Stimulated activated memory B cell treated with anti-CD40 and anti-IgM and Interleukin-4, amounts not matched to agents 10 μg/mL and 1 μg/mL and 100 μg/mL, for 72 hours (primary cell): ENCODE measurements around the gene OAT.
A peak's percentile ranks its signal among the peaks of the same experiment; 100 is the strongest.
"Not testable (repeated sequence)": the region's sequence is repeated elsewhere in the genome, so short reads cannot be mapped to it uniquely, and the experiment has no call there.

Experiments
- ATAC-seq: fragments of 150-1000 bp; cut with Tn5 transposase; 2 replicates; pipeline ENCODE4 v1.10.0; 2021
- H3K27ac Mint-ChIP-seq: one replicate; pipeline ENCODE4 v1.8.0; 2022; ENCODE audit warnings: mild to moderate bottlenecking, mixed read lengths
- H3K27me3 Mint-ChIP-seq: one replicate; pipeline ENCODE4 v1.8.0; 2022; ENCODE audit warnings: mixed read lengths
- H3K36me3 Mint-ChIP-seq: one replicate; pipeline ENCODE4 v1.8.0; 2022; ENCODE audit warnings: mixed read lengths
- H3K4me1 Mint-ChIP-seq: one replicate; pipeline ENCODE4 v1.8.0; 2022; ENCODE audit warnings: mixed read lengths
- H3K4me3 Mint-ChIP-seq: one replicate; pipeline ENCODE4 v1.8.0; 2022; ENCODE audit warnings: mild to moderate bottlenecking, moderate library complexity, mixed read lengths
- H3K9me3 Mint-ChIP-seq: one replicate; pipeline ENCODE4 v1.8.0; 2022; ENCODE audit warnings: mixed read lengths

OAT gene

GRCh38 chr10:124451276-124451675 is 32.6 kb upstream of the OAT start:
- no peaks in the 10 kb centered on the region for H3K36me3 Mint-ChIP-seq
- peaks cover 32% of the 10 kb centered on the region for H3K4me1 Mint-ChIP-seq
- peaks cover 95% of the 10 kb centered on the region for H3K27me3 Mint-ChIP-seq
- H3K9me3 Mint-ChIP-seq = no peaks in the 10 kb centered on the region
- no peak for ATAC-seq
- H3K27ac Mint-ChIP-seq = no peak overlapping the region
- no peak overlapping the region for H3K4me3 Mint-ChIP-seq

- Mint-ChIP-seq H3K27ac (no peak overlapping the region), H3K36me3 (no peaks in the 10 kb centered on the region), H3K4me3 (peak overlapping the region; percentile 30), H3K4me1 (peaks cover 32% of the 10 kb centered on the region), H3K9me3 (no peaks in the 10 kb centered on the region), H3K27me3 (peaks cover 91% of the 10 kb centered on the region)
- no peak for ATAC-seq
Observed at GRCh38 chr10:124450783-124451057, 32.0 kb upstream of the OAT start.

GRCh38 chr10:124450012-124450782 is 31.5 kb upstream of the OAT start, which contains the start of gene NKX1-2:
Gene NKX1-2 (minus strand): TSS chr10:124450035. CDS start chr10:124449943, 92 bp downstream.
- H3K36me3 Mint-ChIP-seq = no peaks in the 10 kb centered on the region
- H3K4me3 Mint-ChIP-seq = peak within 1 kb of the TSS; percentile 38
- no peak for ATAC-seq
- H3K9me3 Mint-ChIP-seq = no peaks in the 10 kb centered on the region
- H3K27ac Mint-ChIP-seq = no peak within 1 kb of the TSS
- H3K4me1 Mint-ChIP-seq = peaks cover 32% of the 10 kb centered on the region
- peaks cover 86% of the 10 kb centered on the region for H3K27me3 Mint-ChIP-seq

DNA sequence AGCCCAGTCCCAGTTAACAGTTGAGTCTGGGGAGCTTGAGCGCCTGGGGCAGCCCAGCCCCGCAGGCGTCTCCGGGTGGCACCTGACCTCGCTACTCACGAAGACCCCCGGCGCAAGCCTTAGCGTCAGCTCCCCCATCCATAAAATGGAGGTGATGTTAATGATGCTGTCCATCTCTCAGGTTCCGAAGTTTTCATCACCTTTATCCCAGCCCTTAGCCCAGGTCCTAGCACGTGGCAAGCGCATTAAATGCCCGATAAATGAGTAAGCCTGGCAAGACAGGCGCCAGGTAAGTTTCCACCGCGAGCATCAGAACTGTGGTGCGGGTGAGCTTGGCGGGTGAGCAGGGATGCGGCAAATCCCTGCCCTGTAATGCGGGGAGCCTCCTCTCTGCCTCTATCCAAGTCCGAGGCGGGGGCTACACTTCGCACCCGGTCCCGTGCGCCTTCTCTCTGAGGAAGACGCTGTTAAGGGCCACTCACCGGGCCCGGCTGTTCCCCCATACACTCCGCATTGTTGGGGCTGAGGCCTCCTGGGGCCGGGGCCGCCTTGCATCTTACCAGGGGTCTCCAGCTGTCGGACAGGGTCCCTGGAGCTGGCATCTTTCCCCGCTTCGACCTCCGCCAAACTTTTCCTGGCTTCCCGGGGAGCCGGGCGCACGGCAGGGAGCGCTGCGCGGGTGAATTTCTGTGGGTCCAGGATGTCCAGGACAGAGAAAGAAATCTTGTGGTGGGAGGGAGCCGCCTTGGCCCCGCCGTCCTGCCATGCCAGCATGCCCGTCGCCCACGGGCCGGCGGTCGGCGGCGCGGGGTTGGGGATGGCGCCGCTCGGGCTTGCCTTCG is 30.7 kb upstream of the OAT start:
- Mint-ChIP-seq H3K4me3 (peak overlapping the region; percentile 38), H3K27ac (no peak overlapping the region), H3K27me3 (peaks cover 78% of the 10 kb centered on the region), H3K36me3 (no peaks in the 10 kb centered on the region), H3K4me1 (peaks cover 32% of the 10 kb centered on the region), H3K9me3 (no peaks in the 10 kb centered on the region)
- no peak for ATAC-seq

DNA sequence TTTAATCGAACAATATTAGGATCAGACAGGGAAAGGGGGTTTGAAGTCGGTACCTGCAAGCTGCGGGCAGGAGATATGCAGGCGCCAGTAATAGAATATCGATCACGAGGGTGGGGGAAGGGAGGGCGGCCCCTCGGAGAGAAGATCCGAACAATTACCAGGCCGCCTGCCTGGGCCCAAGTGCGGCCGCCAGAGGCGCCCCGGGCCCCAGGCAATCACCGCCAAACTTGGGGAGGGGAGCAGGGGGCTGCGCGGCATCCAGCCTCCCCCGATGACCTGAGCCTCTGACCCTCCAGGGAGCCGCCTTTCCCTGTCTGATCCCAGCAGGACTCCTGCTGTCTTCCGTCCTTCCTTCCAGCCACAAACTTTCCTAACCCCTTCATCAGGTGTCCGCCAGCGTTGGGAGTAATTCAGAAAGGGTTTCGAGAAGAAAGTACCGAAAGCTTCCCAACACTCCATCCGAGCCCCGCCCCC is 30.0 kb upstream of the OAT start:
- Mint-ChIP-seq H3K4me1 (peaks cover 32% of the 10 kb centered on the region), H3K27ac (no peak overlapping the region), H3K4me3 (peak overlapping the region; percentile 38), H3K27me3 (peaks cover 71% of the 10 kb centered on the region), H3K9me3 (no peaks in the 10 kb centered on the region), H3K36me3 (no peaks in the 10 kb centered on the region)
- ATAC-seq = no peak

GRCh38 chr10:124447751-124448466 is 29.2 kb upstream of the OAT start:
- no peaks in the 10 kb centered on the region for H3K36me3 Mint-ChIP-seq
- peak overlapping the region; percentile 51 for H3K4me3 Mint-ChIP-seq
- H3K27me3 Mint-ChIP-seq = peaks cover 64% of the 10 kb centered on the region
- H3K27ac Mint-ChIP-seq = no peak overlapping the region
- H3K9me3 Mint-ChIP-seq = no peaks in the 10 kb centered on the region
- no peak for ATAC-seq
- H3K4me1 Mint-ChIP-seq = peaks cover 32% of the 10 kb centered on the region

- ATAC-seq = no peak
- Mint-ChIP-seq H3K4me1 (peaks cover 32% of the 10 kb centered on the region), H3K36me3 (no peaks in the 10 kb centered on the region), H3K27ac (no peak overlapping the region), H3K4me3 (peak overlapping the region; percentile 36), H3K9me3 (no peaks in the 10 kb centered on the region), H3K27me3 (peaks cover 64% of the 10 kb centered on the region)
Observed at GRCh38 chr10:124446830-124447750, 28.4 kb upstream of the OAT start.

DNA sequence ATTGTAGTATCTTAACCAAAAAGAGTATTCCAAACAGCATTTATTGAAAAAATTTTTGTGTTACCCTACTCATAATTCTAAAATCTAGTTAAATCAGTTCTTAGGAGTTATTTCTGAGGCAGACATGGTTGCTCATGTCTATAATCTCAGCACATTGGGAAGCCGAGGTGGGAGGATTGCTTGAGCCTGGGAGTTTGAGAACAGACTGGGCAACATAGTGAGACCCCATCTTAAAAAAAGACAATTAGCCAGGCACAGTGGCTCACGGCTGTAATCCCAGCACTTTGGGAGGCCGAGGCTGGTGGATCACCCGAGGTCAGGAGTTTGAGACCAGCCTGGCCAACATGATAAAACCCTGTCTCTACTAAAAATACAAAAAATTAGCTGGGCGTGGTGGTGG is 23.0 kb upstream of the OAT start:
- not testable (repeated sequence) for ATAC-seq, H3K27ac Mint-ChIP-seq, H3K4me1 Mint-ChIP-seq, H3K36me3 Mint-ChIP-seq, H3K9me3 Mint-ChIP-seq, H3K4me3 Mint-ChIP-seq
- peaks cover 38% of the 10 kb centered on the region for H3K27me3 Mint-ChIP-seq

- H3K36me3 Mint-ChIP-seq = no peaks in the 10 kb centered on the region
- H3K4me3 Mint-ChIP-seq = no peak overlapping the region
- H3K9me3 Mint-ChIP-seq = no peaks in the 10 kb centered on the region
- no peak overlapping the region for H3K27ac Mint-ChIP-seq
- H3K27me3 Mint-ChIP-seq = peaks cover 35% of the 10 kb centered on the region
- H3K4me1 Mint-ChIP-seq = peaks cover 11% of the 10 kb centered on the region
- ATAC-seq = peak; percentile 36
Observed at GRCh38 chr10:124436191-124436638, 17.5 kb upstream of the OAT start.

DNA sequence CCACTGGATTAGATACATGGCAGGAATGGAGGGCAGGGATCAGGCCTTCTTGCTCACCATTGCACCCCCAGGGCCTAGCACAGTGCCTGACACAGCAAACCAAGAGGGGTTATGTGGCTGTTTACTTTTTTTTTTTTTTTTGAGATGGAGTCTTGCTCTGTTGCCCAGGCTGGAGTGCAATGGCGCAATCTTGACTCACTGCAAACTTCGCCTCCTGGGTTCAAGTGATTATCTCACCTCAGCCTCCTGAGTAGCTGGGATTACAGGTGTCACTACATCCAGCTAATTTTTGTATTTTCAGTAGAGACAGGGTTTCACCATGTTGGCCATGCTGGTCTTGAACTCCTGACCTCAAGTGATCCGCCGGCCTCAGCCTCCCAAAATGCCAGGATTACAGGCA is 17.0 kb upstream of the OAT start:
- peaks cover 11% of the 10 kb centered on the region for H3K4me1 Mint-ChIP-seq
- H3K27ac Mint-ChIP-seq, H3K4me3 Mint-ChIP-seq, ATAC-seq, H3K9me3 Mint-ChIP-seq, H3K36me3 Mint-ChIP-seq: not testable (repeated sequence)
- H3K27me3 Mint-ChIP-seq = peaks cover 34% of the 10 kb centered on the region

DNA sequence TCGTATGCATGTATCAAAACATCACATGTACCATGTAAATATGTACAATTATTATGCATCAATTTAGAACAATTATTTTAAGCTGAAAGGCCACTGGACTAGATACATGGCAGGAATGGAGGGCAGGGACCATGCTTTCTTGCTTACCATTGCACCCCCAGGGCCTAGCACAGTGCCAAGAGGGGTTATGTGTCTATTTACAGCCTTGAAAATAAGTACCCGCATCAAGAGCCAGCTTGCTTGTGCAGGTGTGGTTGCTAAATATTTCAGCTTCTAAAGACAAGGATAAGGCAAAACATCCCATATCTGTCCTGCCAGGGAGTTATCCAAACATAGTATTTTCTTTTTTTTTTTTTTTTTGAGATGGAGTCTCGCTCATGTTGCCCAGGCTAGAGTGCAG is 14.7 kb upstream of the OAT start:
- no peak for ATAC-seq
- H3K27me3 Mint-ChIP-seq = peaks cover 30% of the 10 kb centered on the region
- H3K4me1 Mint-ChIP-seq = peaks cover 7% of the 10 kb centered on the region
- no peaks in the 10 kb centered on the region for H3K9me3 Mint-ChIP-seq
- H3K27ac Mint-ChIP-seq = no peak overlapping the region
- no peak overlapping the region for H3K4me3 Mint-ChIP-seq
- no peaks in the 10 kb centered on the region for H3K36me3 Mint-ChIP-seq

- Mint-ChIP-seq H3K36me3 (no peaks in the 10 kb centered on the region), H3K27me3 (peaks cover 25% of the 10 kb centered on the region), H3K4me1 (no peaks in the 10 kb centered on the region), H3K4me3 (no peak overlapping the region), H3K9me3 (no peaks in the 10 kb centered on the region), H3K27ac (no peak overlapping the region)
- no peak for ATAC-seq
Observed at GRCh38 chr10:124430077-124430476, 11.4 kb upstream of the OAT start.

DNA sequence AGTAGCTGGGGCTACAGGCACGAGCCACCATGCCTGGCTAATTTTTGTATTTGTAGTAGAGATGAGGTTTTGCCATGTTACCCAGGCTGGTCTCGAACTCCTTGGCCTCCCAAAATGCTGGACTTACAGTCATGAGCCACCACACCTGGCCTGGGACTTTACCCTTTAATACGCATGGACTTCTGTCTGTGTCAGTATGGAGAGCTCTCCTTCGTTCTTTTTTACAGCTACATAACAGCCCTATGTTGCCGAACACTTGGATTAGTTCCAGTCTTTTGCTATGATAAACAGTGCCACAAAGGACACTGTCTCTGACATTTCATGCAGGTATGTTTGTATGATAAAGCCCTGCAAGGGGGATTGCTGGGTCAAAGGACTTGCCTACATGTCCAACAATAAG is 10.9 kb upstream of the OAT start:
- Mint-ChIP-seq H3K36me3 (no peaks in the 10 kb centered on the region), H3K4me1 (no peaks in the 10 kb centered on the region), H3K27me3 (peaks cover 26% of the 10 kb centered on the region), H3K4me3 (no peak overlapping the region), H3K9me3 (no peaks in the 10 kb centered on the region), H3K27ac (no peak overlapping the region)
- no peak for ATAC-seq

DNA sequence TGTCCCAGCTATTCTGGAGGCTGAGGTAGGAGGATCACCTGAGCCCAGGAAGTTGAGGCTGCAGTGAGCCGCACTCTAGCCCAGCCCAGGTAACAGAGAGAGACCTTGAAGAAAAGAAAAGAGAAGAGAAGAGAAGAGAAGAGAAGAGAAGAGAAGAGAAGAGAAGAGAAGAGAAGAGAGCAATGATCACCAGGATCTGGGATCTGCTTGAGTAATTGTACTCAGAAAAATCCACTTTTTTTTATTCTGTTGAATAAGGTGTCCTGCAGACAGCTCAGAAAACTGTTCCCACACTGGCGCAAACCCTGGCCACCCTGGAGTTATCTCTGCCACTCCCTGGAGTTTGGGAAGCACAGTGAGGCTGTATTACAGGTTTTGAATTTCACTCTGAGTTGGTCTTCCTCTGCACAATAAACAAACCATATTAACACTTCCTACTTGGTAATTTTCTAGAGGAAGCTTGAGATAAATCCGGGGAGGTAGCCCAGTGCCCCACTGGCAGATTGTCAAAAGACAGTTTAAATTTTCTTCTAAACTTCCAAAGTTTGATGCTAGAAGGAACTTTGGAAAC is 9.6 kb upstream of the OAT start:
- Mint-ChIP-seq H3K9me3 (no peaks in the 10 kb centered on the region), H3K27ac (no peak overlapping the region), H3K27me3 (peaks cover 33% of the 10 kb centered on the region), H3K36me3 (no peaks in the 10 kb centered on the region), H3K4me1 (no peaks in the 10 kb centered on the region), H3K4me3 (no peak overlapping the region)
- no peak for ATAC-seq
